ENCODE measurements around the gene SLC6A12.
"Not testable (repeated sequence)": the region's sequence is repeated elsewhere in the genome, so short reads cannot be mapped to it uniquely, and the experiment has no call there.

Gene SLC6A12

GRCh38 chr12:234019-234418, 20.1 kb upstream of the SLC6A12 start:
- FAIRE-seq = no peak

- no peak for FAIRE-seq
These were observed 19.6 kb upstream of the SLC6A12 start for GRCh38 chr12:233615-233968.

GRCh38 chr12:232731-233614, 19.0 kb upstream of the SLC6A12 start:
- no peak for FAIRE-seq

- FAIRE-seq = no peak
These were observed 17.1 kb upstream of the SLC6A12 start for GRCh38 chr12:230925-231671.

GRCh38 chr12:229441-230191, 15.7 kb upstream of the SLC6A12 start:
- FAIRE-seq = no peak

- FAIRE-seq = no peak
These were observed 14.9 kb upstream of the SLC6A12 start for GRCh38 chr12:228846-229200.

- no peak for FAIRE-seq
These were observed 14.2 kb upstream of the SLC6A12 start for GRCh38 chr12:227923-228845.

GRCh38 chr12:227286-227915, 13.4 kb upstream of the SLC6A12 start:
- FAIRE-seq = no peak

GRCh38 chr12:226401-226800, 12.4 kb upstream of the SLC6A12 start:
- FAIRE-seq = no peak

- no peak for FAIRE-seq
These were observed 11.1 kb upstream of the SLC6A12 start for GRCh38 chr12:225012-225411.

GRCh38 chr12:224330-224729, 10.4 kb upstream of the SLC6A12 start:
- FAIRE-seq = no peak

GRCh38 chr12:223841-224240, 9.9 kb upstream of the SLC6A12 start:
- FAIRE-seq = no peak

GRCh38 chr12:221736-222135, 7.8 kb upstream of the SLC6A12 start:
- FAIRE-seq = no peak

GRCh38 chr12:220946-221550, 7.1 kb upstream of the SLC6A12 start:
- no peak for FAIRE-seq

GRCh38 chr12:220491-220890, 6.5 kb upstream of the SLC6A12 start:
- no peak for FAIRE-seq

- FAIRE-seq = no peak
These were observed 6.0 kb upstream of the SLC6A12 start for GRCh38 chr12:219891-220352.

- FAIRE-seq = no peak
These were observed 5.0 kb upstream of the SLC6A12 start for GRCh38 chr12:218728-219590.

- no peak for FAIRE-seq
These were observed 4.3 kb upstream of the SLC6A12 start for GRCh38 chr12:218221-218620.

GRCh38 chr12:217029-217428, 3.1 kb upstream of the SLC6A12 start:
- FAIRE-seq = not testable (repeated sequence)

- no peak for FAIRE-seq
These were observed 1.2 kb upstream of the SLC6A12 start for GRCh38 chr12:215116-215515.
